ENCODE measurements around the gene INSL3.

INSL3 gene

GRCh38 chr19:17863520-17864182, 42.3 kb upstream of the INSL3 start:
- H3K4me3 ChIP-seq (ENCODE audit: low read depth, low read length) = no peak overlapping the region
- no peak for TF ChIP-seq CTCF (IDR thresholded peaks at IDR 0.05; ENCODE audit: low read depth, low read length, missing control alignments)
- no peak for DNase-seq (ENCODE audit: low read depth)

GRCh38 chr19:17862711-17863519, 41.6 kb upstream of the INSL3 start:
- H3K4me3 ChIP-seq (ENCODE audit: low read depth, low read length) = peak overlapping the region; percentile 96
- no peak for DNase-seq (ENCODE audit: low read depth)
- peak; percentile 22 for TF ChIP-seq CTCF (IDR thresholded peaks at IDR 0.05; ENCODE audit: low read depth, low read length, missing control alignments)

- peak overlapping the region; percentile 96 for H3K4me3 ChIP-seq (ENCODE audit: low read depth, low read length)
- no peak for TF ChIP-seq CTCF (IDR thresholded peaks at IDR 0.05; ENCODE audit: low read depth, low read length, missing control alignments)
Observed at GRCh38 chr19:17861542-17862402, 40.5 kb upstream of the INSL3 start.

GRCh38 chr19:17860993-17861360, 39.7 kb upstream of the INSL3 start:
- no peak for TF ChIP-seq CTCF (IDR thresholded peaks at IDR 0.05; ENCODE audit: low read depth, low read length, missing control alignments)
- no peak for DNase-seq (ENCODE audit: low read depth)
- H3K4me3 ChIP-seq (ENCODE audit: low read depth, low read length) = peak overlapping the region; percentile 96

More at GRCh38 chr19:17861542-17862402, 40.5 kb upstream of the INSL3 start:
- DNase-seq (ENCODE audit: low read depth) = no peak

GRCh38 chr19:17860331-17860992, 39.1 kb upstream of the INSL3 start:
- H3K4me3 ChIP-seq (ENCODE audit: low read depth, low read length) = peak overlapping the region; percentile 96
- no peak for TF ChIP-seq CTCF (IDR thresholded peaks at IDR 0.05; ENCODE audit: low read depth, low read length, missing control alignments)
- no peak for DNase-seq (ENCODE audit: low read depth)

GRCh38 chr19:17859533-17860330, 38.4 kb upstream of the INSL3 start, which contains the start of gene RPL18A:
TSS of gene RPL18A (plus strand) at chr19:17859910. CDS start at chr19:17859957, 47 bp downstream.
- DNase-seq (ENCODE audit: low read depth) = peak; percentile 100
- TF ChIP-seq CTCF (IDR thresholded peaks at IDR 0.05; ENCODE audit: low read depth, low read length, missing control alignments) = peak; percentile 96
- H3K4me3 ChIP-seq (ENCODE audit: low read depth, low read length) = peak within 1 kb of the TSS; percentile 96
